Kidney capillary endothelial cell (primary cell): Measurements from ENCODE around the gene CD82.
A peak's percentile ranks its signal among the peaks of the same experiment; 100 is the strongest.

ENCODE experiments used
- DNase-seq: peaks from one replicate; pipeline ENCODE4 v3.0.0-alpha.2; 2018; ENCODE audit warnings: low spot score

The CD82 gene, protein sequence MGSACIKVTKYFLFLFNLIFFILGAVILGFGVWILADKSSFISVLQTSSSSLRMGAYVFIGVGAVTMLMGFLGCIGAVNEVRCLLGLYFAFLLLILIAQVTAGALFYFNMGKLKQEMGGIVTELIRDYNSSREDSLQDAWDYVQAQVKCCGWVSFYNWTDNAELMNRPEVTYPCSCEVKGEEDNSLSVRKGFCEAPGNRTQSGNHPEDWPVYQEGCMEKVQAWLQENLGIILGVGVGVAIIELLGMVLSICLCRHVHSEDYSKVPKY

DNA sequence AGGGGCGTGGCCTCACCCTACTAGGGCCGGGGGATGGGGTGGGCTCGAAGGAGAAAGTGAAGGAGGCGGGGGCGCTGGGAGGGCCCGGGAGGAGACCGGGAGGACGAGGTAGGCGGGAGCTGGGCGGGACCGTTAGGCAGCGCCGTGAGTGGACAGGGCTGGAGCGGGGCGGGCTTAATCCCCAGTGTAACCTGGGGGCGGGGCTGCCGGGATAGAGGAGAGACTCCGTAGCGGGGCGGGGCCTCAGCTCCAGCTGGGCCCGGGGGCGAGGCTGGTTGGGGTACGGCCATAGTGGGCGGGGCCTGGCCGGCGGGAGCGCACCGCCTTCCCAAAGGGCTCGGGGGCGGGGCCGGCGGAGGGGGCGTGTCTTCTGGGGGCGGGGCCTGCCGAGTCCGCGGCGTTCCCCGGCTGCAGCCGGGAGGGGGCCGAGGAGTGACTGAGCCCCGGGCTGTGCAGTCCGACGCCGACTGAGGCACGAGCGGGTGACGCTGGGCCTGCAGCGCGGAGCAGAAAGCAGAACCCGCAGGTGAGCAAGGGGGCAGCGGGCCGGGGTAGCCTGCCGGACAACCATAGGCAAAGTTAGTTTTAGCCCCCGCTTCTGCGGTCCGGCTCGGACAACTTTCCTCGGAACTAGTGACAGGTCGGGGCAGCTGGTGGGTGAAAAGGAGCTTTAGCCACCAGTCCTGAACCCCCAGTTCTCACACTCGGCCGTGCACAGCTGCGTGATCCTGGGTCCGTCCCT lies at the start of gene CD82:
Gene CD82, plus strand, starts transcription at position 453 of the 742 bp plus-strand sequence. CDS start 29,000 bp downstream, outside the sequence.
- peak; percentile 98 for DNase-seq

DNA sequence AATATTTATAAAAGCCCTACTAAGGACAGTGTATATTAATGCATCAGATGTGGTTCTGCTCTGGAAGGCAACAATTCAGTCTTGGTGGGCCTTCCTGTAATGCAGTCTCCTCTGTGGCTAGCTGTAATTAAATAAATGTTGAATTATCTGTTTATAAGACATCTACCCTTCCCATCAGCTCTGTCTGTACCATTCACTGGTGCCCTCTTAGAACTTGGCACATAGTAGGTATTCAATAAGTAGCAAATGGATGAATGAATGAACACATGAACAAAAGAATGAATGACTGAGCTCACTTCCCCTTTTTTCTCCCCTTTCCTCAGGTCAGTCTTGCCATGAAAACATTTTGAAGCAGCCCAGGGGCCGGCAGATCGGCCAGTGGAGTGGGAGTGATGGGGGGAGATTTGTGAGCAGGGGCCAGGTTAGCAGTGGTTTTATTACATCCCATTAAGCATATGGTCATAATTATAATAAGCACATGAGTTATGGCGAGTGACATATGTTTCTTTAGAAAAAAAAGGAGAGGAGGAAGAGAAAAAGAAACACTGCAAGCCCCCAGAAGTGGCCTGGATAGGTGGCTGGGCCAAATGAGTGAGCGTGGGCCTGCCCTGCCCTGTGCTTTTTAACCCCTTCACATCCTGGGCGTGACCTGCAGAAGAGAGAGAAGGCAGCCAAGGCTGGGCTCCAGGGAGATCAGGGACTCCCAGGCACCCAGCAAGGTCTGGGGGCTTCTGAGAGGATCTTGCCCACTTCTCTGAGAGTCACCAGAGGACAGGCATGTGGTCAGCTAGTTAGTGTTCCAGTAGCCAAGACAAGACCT lies 48.6 kb upstream of the CD82 start:
- DNase-seq: no peak

- no peak for DNase-seq
Observed at GRCh38 chr11:44517541-44517940, 47.9 kb upstream of the CD82 start.

- no peak for DNase-seq
Observed at GRCh38 chr11:44518968-44519550, 46.4 kb upstream of the CD82 start.

GRCh38 chr11:44519989-44520737 lies 45.3 kb upstream of the CD82 start:
- no peak for DNase-seq

DNA sequence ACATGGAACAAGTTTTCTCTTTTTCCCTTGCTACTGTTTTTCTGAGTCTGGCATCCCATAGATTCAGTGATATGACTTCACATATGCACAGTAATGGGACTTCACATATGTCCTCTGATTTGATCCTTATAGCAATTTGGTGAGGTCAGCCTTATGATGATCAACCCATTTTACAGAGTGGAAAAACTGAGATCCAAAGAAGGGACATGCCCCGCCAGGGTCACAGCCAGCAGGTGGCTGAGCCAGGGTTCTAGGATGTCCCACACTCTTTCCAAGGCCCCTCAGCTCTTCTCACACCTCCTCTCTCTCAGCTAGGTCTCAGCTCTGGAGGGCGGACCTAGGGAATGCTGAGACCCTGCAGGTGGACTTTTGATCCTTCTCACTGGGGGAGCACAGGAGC lies 44.3 kb upstream of the CD82 start:
- DNase-seq: no peak

- no peak for DNase-seq
Observed at GRCh38 chr11:44522294-44522693, 43.2 kb upstream of the CD82 start.

DNA sequence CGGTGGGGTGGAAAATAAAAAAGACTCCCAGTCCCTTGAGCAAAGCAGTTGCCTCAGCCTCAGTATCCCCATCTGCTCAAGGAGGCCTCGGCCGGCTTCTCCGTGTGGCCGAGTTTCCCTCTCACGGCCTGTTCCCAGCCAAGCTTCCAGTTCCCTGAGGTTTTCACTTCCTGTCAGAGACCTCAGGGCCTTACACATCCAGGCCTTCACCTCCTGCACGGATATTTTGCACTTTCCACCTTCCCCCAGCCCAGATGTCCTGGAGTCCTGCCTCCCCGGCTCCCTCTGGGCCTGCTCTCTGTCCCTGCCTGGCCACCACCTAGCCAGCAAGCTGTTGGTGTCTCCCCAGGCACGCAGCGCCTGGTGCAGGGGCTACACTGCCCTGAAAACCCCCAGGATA lies 41.1 kb upstream of the CD82 start:
- DNase-seq: no peak

DNA sequence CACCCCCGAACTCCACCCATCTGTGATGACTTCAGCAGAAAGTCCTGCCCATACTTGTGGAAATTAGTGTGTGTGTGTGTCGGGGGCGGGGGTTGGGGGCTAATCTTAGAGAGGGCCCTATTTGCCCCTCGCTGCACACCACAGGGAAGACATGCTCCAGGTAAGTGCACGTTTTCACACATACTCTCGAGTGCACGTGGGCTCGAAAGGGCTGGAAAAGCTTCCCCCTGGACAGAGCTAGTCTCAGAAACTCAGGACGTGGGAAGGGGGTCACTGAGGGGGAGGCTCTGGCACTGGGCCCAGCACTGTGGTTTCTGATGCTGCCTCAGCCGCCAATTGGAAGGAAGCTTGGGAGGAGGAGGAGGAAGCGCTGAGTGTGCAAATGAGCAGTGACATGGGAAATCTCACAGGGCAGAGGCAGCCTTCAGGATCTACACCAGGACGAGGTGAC lies 40.7 kb upstream of the CD82 start:
- DNase-seq: no peak

- DNase-seq: no peak
Observed at GRCh38 chr11:44525473-44526252, 39.8 kb upstream of the CD82 start.

DNA sequence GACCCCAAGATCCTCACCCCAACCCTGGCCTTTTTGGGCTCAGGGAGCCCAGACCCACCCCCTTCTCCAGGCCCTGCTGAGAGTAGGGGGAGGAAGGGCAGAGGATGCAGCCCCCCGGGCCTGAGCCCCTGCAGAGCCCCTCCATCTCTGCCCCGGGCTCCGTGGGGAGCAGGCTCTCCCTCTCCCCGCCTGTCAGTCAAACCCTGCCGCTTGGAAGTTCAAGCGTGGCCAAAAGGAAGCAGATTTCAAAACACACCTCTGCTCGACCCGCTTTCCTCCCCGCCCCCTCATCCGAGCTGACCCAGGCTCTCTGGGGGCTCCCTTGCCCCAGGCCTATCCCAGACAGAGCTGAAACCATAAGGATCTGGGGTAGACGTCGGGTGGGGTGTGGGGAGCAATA lies 39.0 kb upstream of the CD82 start:
- no peak for DNase-seq

DNA sequence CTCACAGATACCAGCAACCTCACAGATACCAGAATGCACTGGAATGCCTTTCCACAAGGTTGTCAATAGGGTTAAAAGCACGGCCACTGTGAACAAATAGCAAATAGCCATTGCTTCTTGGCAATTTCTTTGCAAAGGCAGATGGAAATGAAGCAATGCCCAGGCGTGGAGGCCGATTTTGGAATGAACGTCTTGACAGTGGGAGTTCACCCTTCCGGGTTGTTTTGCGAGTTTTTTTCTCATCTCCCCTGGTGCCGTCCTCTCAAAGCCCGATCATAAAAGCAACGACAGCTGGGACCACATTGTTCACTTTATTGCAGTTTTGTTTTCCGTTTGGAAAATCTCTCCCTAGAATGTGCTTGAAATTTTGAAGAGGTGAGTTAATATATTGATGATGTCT lies 38.0 kb upstream of the CD82 start:
- DNase-seq: no peak

DNA sequence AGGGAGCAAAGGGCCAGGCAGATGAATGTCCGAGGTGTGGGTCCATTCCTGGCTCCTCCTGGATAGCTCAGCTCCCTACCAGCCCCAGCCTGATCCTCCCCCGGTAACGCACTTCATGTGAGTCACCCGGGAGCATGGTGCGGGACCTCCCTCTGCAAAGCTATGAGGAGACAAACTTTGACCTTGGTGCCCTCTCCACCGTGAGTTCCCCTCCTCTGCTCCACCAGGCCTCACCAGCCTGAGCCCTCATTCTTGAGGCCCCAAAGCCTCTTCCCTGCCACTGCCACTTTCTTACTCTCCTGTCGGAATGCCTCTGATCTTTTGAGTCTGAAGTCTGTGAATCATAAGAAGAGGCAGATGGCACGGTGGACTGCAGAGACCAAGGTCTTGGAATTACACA lies 37.4 kb upstream of the CD82 start:
- no peak for DNase-seq

GRCh38 chr11:44528581-44528980 lies 36.9 kb upstream of the CD82 start:
- no peak for DNase-seq

DNA sequence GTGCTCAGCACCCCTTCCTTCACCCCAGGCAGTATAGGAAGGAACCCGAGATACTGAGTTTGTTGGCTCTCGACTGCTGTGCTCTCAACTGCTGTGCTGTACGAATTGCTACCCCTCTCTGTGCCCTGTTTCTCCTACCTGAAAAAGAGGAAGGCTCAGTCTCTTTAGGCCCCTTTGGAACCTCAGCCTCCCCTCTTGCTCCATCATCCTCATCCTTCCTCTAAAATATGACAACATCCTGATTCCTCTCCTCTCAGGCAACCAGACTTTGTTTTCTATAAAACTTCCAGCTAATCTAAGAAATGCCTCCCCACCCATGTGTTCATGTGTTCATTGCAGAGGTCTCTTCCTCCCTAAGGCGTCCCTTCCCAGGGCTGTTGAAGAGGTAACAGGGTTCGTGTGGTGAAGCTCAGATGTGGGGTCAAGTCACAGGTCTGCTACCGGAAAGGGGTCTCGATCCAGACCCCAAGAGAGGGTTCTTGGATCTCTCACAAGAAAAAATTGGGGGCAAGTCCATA lies 35.5 kb upstream of the CD82 start:
- no peak for DNase-seq

GRCh38 chr11:44530413-44531115 lies 34.9 kb upstream of the CD82 start:
- DNase-seq: no peak

- no peak for DNase-seq
Observed at GRCh38 chr11:44531116-44531504, 34.4 kb upstream of the CD82 start.

- DNase-seq: no peak
Observed at GRCh38 chr11:44531636-44532035, 33.8 kb upstream of the CD82 start.

DNA sequence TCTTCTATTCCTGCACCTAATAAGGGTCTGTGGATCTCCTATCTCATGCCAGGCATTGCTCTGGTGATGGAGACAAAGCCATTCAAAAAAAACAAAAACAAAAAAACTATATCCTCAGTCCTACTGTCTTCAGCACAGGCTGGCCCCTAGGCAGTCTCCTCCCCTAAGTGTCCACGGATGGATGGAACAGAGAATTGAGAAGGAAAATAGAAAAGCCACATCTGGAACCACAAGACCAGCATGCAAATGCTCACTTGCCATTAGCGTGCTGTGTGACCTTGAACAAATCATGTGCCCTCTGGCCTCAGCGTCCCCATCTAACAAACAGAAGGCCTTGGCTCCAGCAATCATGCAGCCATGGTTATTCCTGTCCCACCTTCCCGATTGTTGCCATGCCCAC lies 32.7 kb upstream of the CD82 start:
- DNase-seq: no peak
